ENCODE results near the gene PALD1.

- TF ChIP-seq CTCF (IDR thresholded peaks at IDR 0.05) = no peak
- TF ChIP-seq POLR2A (IDR thresholded peaks at IDR 0.05) = no peak
These were observed 88.1 kb downstream of the PALD1 start for GRCh38 chr10:70566515-70567290.

Measured in testis (tissue), 2 donors.